Loucy (cell line): ENCODE data around the gene MPHOSPH9.

Experiments
- H2AFZ ChIP-seq: fragments of 200-600 bp; sonication (generic); 2 replicates; pipeline ENCODE4 v1.6.0; 2016; ENCODE audit warnings: antibody characterized with exemption, mild to moderate bottlenecking, low read length, moderate library complexity
- H3F3A ChIP-seq: fragments of 200-600 bp; 2 replicates; pipeline ENCODE4 v1.6.0; 2016; ENCODE audit warnings: antibody characterized with exemption, low read depth, mild to moderate bottlenecking
- H3K27me3 ChIP-seq: fragments of 200-600 bp; sonication (generic); 2 replicates; pipeline ENCODE4 v1.6.1; 2014; ENCODE audit warnings: low read length, mild to moderate bottlenecking; ENCODE audit not compliant: insufficient read depth, poor library complexity, severe bottlenecking
- H3K36me3 ChIP-seq: fragments of 200-600 bp; sonication (generic); 2 replicates; pipeline ENCODE4 v1.6.1; 2016; ENCODE audit warnings: low read length; ENCODE audit not compliant: insufficient read depth
- H3K4me1 ChIP-seq: fragments of 200-600 bp; sonication (generic); 2 replicates; pipeline ENCODE4 v1.5.1; 2014; ENCODE audit warnings: low read length, mild to moderate bottlenecking; ENCODE audit not compliant: insufficient read depth, poor library complexity, severe bottlenecking
- H3K4me2 ChIP-seq: fragments of 200-600 bp; sonication (generic); 2 replicates; pipeline ENCODE4 v1.6.0; 2014; ENCODE audit warnings: antibody characterized with exemption, low read length, low read depth, mild to moderate bottlenecking; ENCODE audit not compliant: poor library complexity, severe bottlenecking
- H3K4me3 ChIP-seq: fragments of 200-600 bp; sonication (generic); 2 replicates; pipeline ENCODE4 v1.5.1; 2014; ENCODE audit warnings: low read length, mild to moderate bottlenecking, mixed read lengths; ENCODE audit not compliant: poor library complexity, severe bottlenecking
- H3K79me2 ChIP-seq: fragments of 200-600 bp; sonication (generic); 2 replicates; pipeline ENCODE4 v1.6.1; 2014; ENCODE audit warnings: low read length; ENCODE audit not compliant: insufficient read depth
- H3K9ac ChIP-seq: fragments of 200-600 bp; sonication (generic); 2 replicates; pipeline ENCODE4 v1.6.0; 2014; ENCODE audit warnings: mild to moderate bottlenecking, low read depth, low read length, moderate library complexity; ENCODE audit not compliant: poor library complexity, severe bottlenecking
- H3K9me2 ChIP-seq: fragments of 200-600 bp; sonication (generic); replicated peaks from 2 replicates; pipeline ENCODE4 v1.6.1; 2016; ENCODE audit warnings: low read depth, low read length, mixed read lengths
- H3K9me3 ChIP-seq: fragments of 200-600 bp; sonication (generic); 2 replicates; pipeline ENCODE4 v1.6.1; 2014; ENCODE audit warnings: mild to moderate bottlenecking, antibody characterized with exemption, low read length, low read depth; ENCODE audit not compliant: insufficient read depth
- H4K20me1 ChIP-seq: fragments of 200-600 bp; sonication (generic); 2 replicates; pipeline ENCODE4 v1.6.0; 2014; ENCODE audit warnings: antibody characterized with exemption, low read length, mild to moderate bottlenecking; ENCODE audit not compliant: insufficient read depth, poor library complexity, severe bottlenecking
- CTCF ChIP-seq: fragments of 200-600 bp; sonication (generic); conservative IDR thresholded peaks from 2 replicates; pipeline ENCODE4 v1.5.1; 2014; ENCODE audit warnings: mild to moderate bottlenecking, antibody characterized with exemption, low read length
- EZH2phosphoT487 ChIP-seq: fragments of 200-600 bp; IDR thresholded peaks from 2 replicates; pipeline ENCODE4 v1.6.1; 2018; ENCODE audit warnings: antibody characterized with exemption, mild to moderate bottlenecking, moderate library complexity, borderline replicate concordance

Gene MPHOSPH9, protein sequence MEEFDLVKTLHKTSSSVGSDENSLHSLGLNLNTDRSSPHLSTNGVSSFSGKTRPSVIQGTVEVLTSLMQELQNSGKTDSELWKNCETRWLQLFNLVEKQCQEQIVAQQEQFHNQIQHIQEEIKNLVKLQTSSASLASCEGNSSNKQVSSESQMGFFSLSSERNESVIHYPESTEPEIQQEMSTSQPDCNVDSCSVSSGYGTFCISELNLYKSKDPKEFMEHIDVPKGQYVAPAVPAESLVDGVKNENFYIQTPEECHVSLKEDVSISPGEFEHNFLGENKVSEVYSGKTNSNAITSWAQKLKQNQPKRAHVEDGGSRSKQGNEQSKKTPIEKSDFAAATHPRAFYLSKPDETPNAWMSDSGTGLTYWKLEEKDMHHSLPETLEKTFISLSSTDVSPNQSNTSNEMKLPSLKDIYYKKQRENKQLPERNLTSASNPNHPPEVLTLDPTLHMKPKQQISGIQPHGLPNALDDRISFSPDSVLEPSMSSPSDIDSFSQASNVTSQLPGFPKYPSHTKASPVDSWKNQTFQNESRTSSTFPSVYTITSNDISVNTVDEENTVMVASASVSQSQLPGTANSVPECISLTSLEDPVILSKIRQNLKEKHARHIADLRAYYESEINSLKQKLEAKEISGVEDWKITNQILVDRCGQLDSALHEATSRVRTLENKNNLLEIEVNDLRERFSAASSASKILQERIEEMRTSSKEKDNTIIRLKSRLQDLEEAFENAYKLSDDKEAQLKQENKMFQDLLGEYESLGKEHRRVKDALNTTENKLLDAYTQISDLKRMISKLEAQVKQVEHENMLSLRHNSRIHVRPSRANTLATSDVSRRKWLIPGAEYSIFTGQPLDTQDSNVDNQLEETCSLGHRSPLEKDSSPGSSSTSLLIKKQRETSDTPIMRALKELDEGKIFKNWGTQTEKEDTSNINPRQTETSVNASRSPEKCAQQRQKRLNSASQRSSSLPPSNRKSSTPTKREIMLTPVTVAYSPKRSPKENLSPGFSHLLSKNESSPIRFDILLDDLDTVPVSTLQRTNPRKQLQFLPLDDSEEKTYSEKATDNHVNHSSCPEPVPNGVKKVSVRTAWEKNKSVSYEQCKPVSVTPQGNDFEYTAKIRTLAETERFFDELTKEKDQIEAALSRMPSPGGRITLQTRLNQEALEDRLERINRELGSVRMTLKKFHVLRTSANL

GRCh38 chr12:123232807-123233504, at the start of gene MPHOSPH9, which contains the start of gene MTRFR:
TSS of gene MPHOSPH9 (minus strand) at chr12:123233141. CDS start at chr12:123230364, 2,777 bp downstream.
TSS of gene MTRFR (plus strand) at chr12:123233436. CDS start at chr12:123253675, 20,239 bp downstream.
- H3K4me3 ChIP-seq = peak within 1 kb of the TSS; percentile 88
- peak within 1 kb of the TSS; percentile 97 for H3K9ac ChIP-seq
- H3K9me2 ChIP-seq = no peaks in the 10 kb centered on the region
- no peaks in the 10 kb centered on the region for H3K36me3 ChIP-seq
- peaks cover 55% of the 10 kb centered on the region for H4K20me1 ChIP-seq
- peaks cover 89% of the 10 kb centered on the region for H3K79me2 ChIP-seq
- peak within 1 kb of the TSS; percentile 80 for H2AFZ ChIP-seq
- TF ChIP-seq CTCF = no peak
- no peak for TF ChIP-seq EZH2phosphoT487
- no peaks in the 10 kb centered on the region for H3K9me3 ChIP-seq
- H3K4me2 ChIP-seq = peak within 1 kb of the TSS; percentile 92
- H3F3A ChIP-seq = peaks cover 16% of the 10 kb centered on the region
- H3K27me3 ChIP-seq = no peaks in the 10 kb centered on the region
- peaks cover 53% of the 10 kb centered on the region for H3K4me1 ChIP-seq

GRCh38 chr12:123282111-123282510, 49.2 kb upstream of the MPHOSPH9 start:
- no peaks in the 10 kb centered on the region for H3K9me2 ChIP-seq
- no peaks in the 10 kb centered on the region for H3K27me3 ChIP-seq
- H2AFZ ChIP-seq = no peak overlapping the region
- no peak overlapping the region for H3K4me2 ChIP-seq
- no peaks in the 10 kb centered on the region for H3F3A ChIP-seq
- no peak overlapping the region for H3K9ac ChIP-seq
- no peaks in the 10 kb centered on the region for H4K20me1 ChIP-seq
- H3K36me3 ChIP-seq = no peaks in the 10 kb centered on the region
- H3K79me2 ChIP-seq = no peaks in the 10 kb centered on the region
- H3K4me1 ChIP-seq = no peaks in the 10 kb centered on the region
- H3K4me3 ChIP-seq = no peak overlapping the region
- H3K9me3 ChIP-seq = no peaks in the 10 kb centered on the region
- no peak for TF ChIP-seq CTCF
- no peak for TF ChIP-seq EZH2phosphoT487

GRCh38 chr12:123280971-123281370, 48.0 kb upstream of the MPHOSPH9 start:
- Histone ChIP-seq H3K79me2 (no peaks in the 10 kb centered on the region), H3K4me2 (no peak overlapping the region), H3K9ac (no peak overlapping the region), H3K4me1 (no peaks in the 10 kb centered on the region), H3K27me3 (no peaks in the 10 kb centered on the region), H3F3A (no peaks in the 10 kb centered on the region), H3K36me3 (no peaks in the 10 kb centered on the region), H4K20me1 (no peaks in the 10 kb centered on the region), H3K9me2 (no peaks in the 10 kb centered on the region), H3K4me3 (no peak overlapping the region), H3K9me3 (no peaks in the 10 kb centered on the region), H2AFZ (no peak overlapping the region)
- no peak for TF ChIP-seq CTCF
- TF ChIP-seq EZH2phosphoT487 = no peak
